HL-60 (cell line): ENCODE data around the gene STARD10.
"Not testable (repeated sequence)": the region's sequence is repeated elsewhere in the genome, so short reads cannot be mapped to it uniquely, and the experiment has no call there.

Experiments used
- DNase-seq, 2 experiments: peaks; one replicate each; pipeline ENCODE4 v3.0.0-alpha.2; 2010 to 2020; ENCODE audit warnings: low read depth in 1 of 2, low spot score in 1 of 2
- H3K27ac ChIP-seq: fragments of 250-450 bp; sonication (Bioruptor Pico); replicated peaks from 2 replicates; pipeline ENCODE4 v1.5.1; 2020; ENCODE audit warnings: mild to moderate bottlenecking, moderate library complexity
- H3K27me3 ChIP-seq: fragments of 250-450 bp; sonication (Bioruptor Pico); 2 replicates; pipeline ENCODE4 v1.5.1; 2021; ENCODE audit warnings: mild to moderate bottlenecking, moderate library complexity; ENCODE audit not compliant: insufficient read depth, poor library complexity, severe bottlenecking
- H3K4me3 ChIP-seq: replicated peaks from 2 replicates; pipeline ENCODE4 v1.5.1; 2011; ENCODE audit warnings: mild to moderate bottlenecking, control low read depth, low read length; ENCODE audit not compliant: insufficient read depth
- CTCF ChIP-seq: IDR thresholded peaks from one replicate; pipeline ENCODE4 v1.5.1; 2011; ENCODE audit warnings: low read length, control low read depth, inconsistent platforms; ENCODE audit not compliant: insufficient read depth
- GABPA ChIP-seq: IDR thresholded peaks from 2 replicates; pipeline ENCODE4 v1.6.1; 2012; ENCODE audit warnings: low read depth
- POLR2AphosphoS5 ChIP-seq: IDR thresholded peaks from 2 replicates; pipeline ENCODE4 v1.6.1; 2012; ENCODE audit warnings: low read depth
- SPI1 ChIP-seq: IDR thresholded peaks from 2 replicates; pipeline ENCODE4 v1.6.1; 2012; ENCODE audit warnings: low read depth, mild to moderate bottlenecking, borderline replicate concordance
- TF ChIP-seq, protein P1 (sequence below): IDR thresholded peaks from 2 replicates; pipeline ENCODE4 v1.6.1; 2012; ENCODE audit warnings: low read depth; ENCODE audit not compliant: insufficient replicate concordance

The STARD10 gene

GRCh38 chr11:72812967-72813739 is 19.3 kb upstream of the STARD10 start:
- Histone ChIP-seq H3K27me3 (no peaks in the 10 kb centered on the region), H3K27ac (peak overlapping the region; percentile 100), H3K4me3 (peak overlapping the region; percentile 77)
- TF ChIP-seq, protein P1, sequence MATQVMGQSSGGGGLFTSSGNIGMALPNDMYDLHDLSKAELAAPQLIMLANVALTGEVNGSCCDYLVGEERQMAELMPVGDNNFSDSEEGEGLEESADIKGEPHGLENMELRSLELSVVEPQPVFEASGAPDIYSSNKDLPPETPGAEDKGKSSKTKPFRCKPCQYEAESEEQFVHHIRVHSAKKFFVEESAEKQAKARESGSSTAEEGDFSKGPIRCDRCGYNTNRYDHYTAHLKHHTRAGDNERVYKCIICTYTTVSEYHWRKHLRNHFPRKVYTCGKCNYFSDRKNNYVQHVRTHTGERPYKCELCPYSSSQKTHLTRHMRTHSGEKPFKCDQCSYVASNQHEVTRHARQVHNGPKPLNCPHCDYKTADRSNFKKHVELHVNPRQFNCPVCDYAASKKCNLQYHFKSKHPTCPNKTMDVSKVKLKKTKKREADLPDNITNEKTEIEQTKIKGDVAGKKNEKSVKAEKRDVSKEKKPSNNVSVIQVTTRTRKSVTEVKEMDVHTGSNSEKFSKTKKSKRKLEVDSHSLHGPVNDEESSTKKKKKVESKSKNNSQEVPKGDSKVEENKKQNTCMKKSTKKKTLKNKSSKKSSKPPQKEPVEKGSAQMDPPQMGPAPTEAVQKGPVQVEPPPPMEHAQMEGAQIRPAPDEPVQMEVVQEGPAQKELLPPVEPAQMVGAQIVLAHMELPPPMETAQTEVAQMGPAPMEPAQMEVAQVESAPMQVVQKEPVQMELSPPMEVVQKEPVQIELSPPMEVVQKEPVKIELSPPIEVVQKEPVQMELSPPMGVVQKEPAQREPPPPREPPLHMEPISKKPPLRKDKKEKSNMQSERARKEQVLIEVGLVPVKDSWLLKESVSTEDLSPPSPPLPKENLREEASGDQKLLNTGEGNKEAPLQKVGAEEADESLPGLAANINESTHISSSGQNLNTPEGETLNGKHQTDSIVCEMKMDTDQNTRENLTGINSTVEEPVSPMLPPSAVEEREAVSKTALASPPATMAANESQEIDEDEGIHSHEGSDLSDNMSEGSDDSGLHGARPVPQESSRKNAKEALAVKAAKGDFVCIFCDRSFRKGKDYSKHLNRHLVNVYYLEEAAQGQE, result no peak
- peak; percentile 53 for TF ChIP-seq CTCF
- TF ChIP-seq GABPA, result no peak
- TF ChIP-seq SPI1, result no peak
- no peak; the same call in 1 of the 2 replicates for TF ChIP-seq POLR2AphosphoS5
- peak; percentile 74 to 84 for DNase-seq

GRCh38 chr11:72812604-72812966 is 18.7 kb upstream of the STARD10 start:
- H3K27ac ChIP-seq, result peak overlapping the region; percentile 100

DNA sequence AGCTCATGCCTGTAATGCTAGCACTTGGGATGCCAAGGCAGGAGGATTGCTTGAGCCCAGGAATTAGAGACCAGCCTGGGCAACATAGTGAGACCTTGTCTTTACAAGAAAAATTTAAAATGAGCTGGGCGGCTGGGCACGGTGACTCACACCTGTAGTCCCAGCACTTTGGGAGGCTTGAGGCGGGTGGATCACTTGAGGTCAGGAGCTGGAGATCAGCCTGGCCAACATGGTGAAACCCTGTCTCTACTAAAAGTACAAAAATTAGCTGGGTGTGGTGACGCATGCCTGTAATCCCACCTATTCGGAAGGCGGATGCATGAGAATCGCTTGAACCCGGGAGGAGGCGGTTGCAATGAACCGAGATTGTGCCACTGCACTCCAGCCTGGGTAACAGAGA is 17.8 kb upstream of the STARD10 start:
- not testable (repeated sequence) for H3K27me3 ChIP-seq, DNase-seq
- H3K4me3 ChIP-seq, result peak overlapping the region; percentile 77
- H3K27ac ChIP-seq, result peak overlapping the region; percentile 100

More at GRCh38 chr11:72812604-72812966, 18.7 kb upstream of the STARD10 start:
- no peak for DNase-seq
- no peaks in the 10 kb centered on the region for H3K27me3 ChIP-seq
- TF ChIP-seq SPI1, result 0 out of 2 replicates have a peak, but pooled peaks have one; percentile 20
- TF ChIP-seq, protein P1, result no peak
- no peak for TF ChIP-seq POLR2AphosphoS5
- H3K4me3 ChIP-seq, result peak overlapping the region; percentile 77

- TF ChIP-seq, protein P1, result no peak
- TF ChIP-seq POLR2AphosphoS5 (no peak), CTCF (no peak), GABPA (no peak), SPI1 (no peak)
- Histone ChIP-seq H3K27ac (peak overlapping the region; percentile 85), H3K4me3 (no peak overlapping the region), H3K27me3 (no peaks in the 10 kb centered on the region)
- no peak for DNase-seq
These were observed 14.5 kb upstream of the STARD10 start for GRCh38 chr11:72808331-72808798.
